Sigmoid colon (tissue), 7 donors: ENCODE data around the gene CASKIN1. TPM values are rescaled to one million over a fixed set of nuclear protein-coding genes. Genes with fewer than 3 reads are reported as not detected.
A peak's percentile ranks its signal among the peaks of the same experiment; 100 is the strongest.

Experiments
- DNase-seq: peaks from one replicate; pipeline ENCODE4 v3.0.0-alpha.2; 2019
- H3K27ac ChIP-seq, 4 donors: fragments of 200-600 bp; sonication (generic); one replicate each; pipeline ENCODE4 v1.5.1; 2016 to 2019; ENCODE audit warnings: mild to moderate bottlenecking in 1 of 4
- H3K27me3 ChIP-seq, 3 donors: fragments of 200-600 bp; sonication (generic); one replicate each; pipeline ENCODE4 v1.5.1; 2019; ENCODE audit warnings: mild to moderate bottlenecking in 1 of 3
- H3K36me3 ChIP-seq, 4 donors: fragments of 200-600 bp; sonication (generic); one replicate each; pipeline ENCODE4 v1.5.1; 2016 to 2019
- H3K4me1 ChIP-seq, 4 donors: fragments of 200-600 bp; sonication (generic); one replicate each; pipeline ENCODE4 v1.5.1; 2017 to 2019
- H3K4me3 ChIP-seq, 4 donors: fragments of 200-600 bp; sonication (generic); one replicate each; pipeline ENCODE4 v1.5.1; 2017 to 2019; ENCODE audit warnings: mild to moderate bottlenecking in 2 of 4, moderate library complexity in 1 of 4
- H3K9me3 ChIP-seq, 4 donors: fragments of 200-600 bp in 3 of 4; sonication (generic) in 3 of 4; one replicate each; pipeline versions ENCODE4 v1.5.1 to v1.6.1; 2013 to 2019
- EP300 ChIP-seq, 4 donors: sonication (generic); formaldehyde crosslinking; IDR thresholded peaks; one replicate each; pipeline ENCODE4 v1.6.1; 2017; ENCODE audit warnings: antibody characterized with exemption in 4 of 4
- POLR2A ChIP-seq, 2 donors: fragments of 450-650 bp; IDR thresholded peaks; one replicate each; pipeline ENCODE4 v1.6.1; 2016; ENCODE audit warnings: antibody characterized with exemption in 2 of 2, mild to moderate bottlenecking in 2 of 2, moderate library complexity in 2 of 2
- POLR2AphosphoS5 ChIP-seq, 4 donors: sonication (generic); formaldehyde crosslinking; IDR thresholded peaks; one replicate each; pipeline ENCODE4 v1.6.1; 2017; ENCODE audit warnings: antibody characterized with exemption in 4 of 4
- WGBS, 2 donors: extraction: QIAGEN DNeasy Blood & Tissue Kit; methylation state at CpG; one replicate each; pipeline ENCODE4 v1.1.7; 2013; 5-methylcytosine and 5-hydroxymethylcytosine counted together
- intact Hi-C: fragments of 100-400 bp; cut with DNase I; formaldehyde crosslinking; loops from one replicate; pipeline ENCODE4 v1.15.1; 2023
- polyA plus RNA-seq, 3 donors: library from polyadenylated mRNA; stranded (reverse); fragments of 200-250 nt; gene quantifications; one replicate each; pipeline ENCODE4 v1.2.3, GENCODE V29; 2013
- total RNA-seq, 4 donors: library from RNA; depleted of rRNA; stranded (reverse); fragments of >200 nt; gene quantifications; one replicate each; pipeline ENCODE4 v1.1.0, GENCODE V29; 2016
- TF ChIP-seq, protein P1 (sequence below), 4 experiments: fragments of 450-650 bp in 3 of 4; fragments of 200-600 bp in 1 of 4; IDR thresholded peaks; one replicate each; pipeline ENCODE4 v1.5.1; 2016 to 2019; ENCODE audit warnings: antibody characterized with exemption in 4 of 4, mild to moderate bottlenecking in 3 of 4, moderate library complexity in 2 of 4
- donor health status: healthy with polysubstance abuse.
- donor health status: Bipolar disorder and iron deficiency.
- donor health status: healthy.

Gene CASKIN1
- total and polyA plus RNA-seq, 7 donors = under 0.01 to 0.55 (median 0.31) TPM; not detected in 1

DNA sequence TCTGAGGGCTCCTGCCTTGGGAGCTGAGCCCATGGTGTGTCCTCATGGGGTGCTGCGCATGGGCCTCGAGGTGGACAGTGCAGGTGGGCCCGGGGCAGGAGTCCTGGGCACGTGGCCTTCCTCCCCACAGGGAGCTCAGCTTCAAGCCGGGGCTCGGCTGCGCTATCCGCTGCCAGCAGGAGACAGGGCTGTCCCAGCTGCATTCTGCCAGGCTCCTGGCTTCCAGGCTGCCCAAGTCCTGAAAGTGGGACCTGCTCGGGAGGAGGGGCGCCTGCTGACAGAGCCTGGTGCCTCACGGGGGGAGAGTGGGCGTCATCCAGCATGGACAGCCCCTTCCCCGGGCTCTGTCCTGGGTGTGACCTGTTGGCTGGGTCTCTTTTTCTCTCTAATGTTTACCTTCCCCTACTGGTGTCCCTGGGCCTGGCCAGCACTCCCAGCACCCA, 33.7 kb downstream of the CASKIN1 start:
- Histone ChIP-seq H3K9me3 (no peaks in the 10 kb centered on the region), H3K36me3 (peaks cover 0 to 27% (median 20%) of the 10 kb centered on the region in 4 donors), H3K27ac (peak overlapping the region in 2 of 4 donors; percentile 22 to 90), H3K4me3 (no peak overlapping the region), H3K4me1 (peaks cover 0 to 50% (median 45%) of the 10 kb centered on the region in 4 donors), H3K27me3 (no peaks in the 10 kb centered on the region)
- intact Hi-C loops = no loop called here
- WGBS, 2 donors = 58 to 87% methylated on average over 13 of the region's 13 CpGs
- no peak for TF ChIP-seq POLR2AphosphoS5 (IDR thresholded peaks at IDR 0.05)
- no peak for TF ChIP-seq POLR2A (IDR thresholded peaks at IDR 0.05)
- TF ChIP-seq, protein P1, sequence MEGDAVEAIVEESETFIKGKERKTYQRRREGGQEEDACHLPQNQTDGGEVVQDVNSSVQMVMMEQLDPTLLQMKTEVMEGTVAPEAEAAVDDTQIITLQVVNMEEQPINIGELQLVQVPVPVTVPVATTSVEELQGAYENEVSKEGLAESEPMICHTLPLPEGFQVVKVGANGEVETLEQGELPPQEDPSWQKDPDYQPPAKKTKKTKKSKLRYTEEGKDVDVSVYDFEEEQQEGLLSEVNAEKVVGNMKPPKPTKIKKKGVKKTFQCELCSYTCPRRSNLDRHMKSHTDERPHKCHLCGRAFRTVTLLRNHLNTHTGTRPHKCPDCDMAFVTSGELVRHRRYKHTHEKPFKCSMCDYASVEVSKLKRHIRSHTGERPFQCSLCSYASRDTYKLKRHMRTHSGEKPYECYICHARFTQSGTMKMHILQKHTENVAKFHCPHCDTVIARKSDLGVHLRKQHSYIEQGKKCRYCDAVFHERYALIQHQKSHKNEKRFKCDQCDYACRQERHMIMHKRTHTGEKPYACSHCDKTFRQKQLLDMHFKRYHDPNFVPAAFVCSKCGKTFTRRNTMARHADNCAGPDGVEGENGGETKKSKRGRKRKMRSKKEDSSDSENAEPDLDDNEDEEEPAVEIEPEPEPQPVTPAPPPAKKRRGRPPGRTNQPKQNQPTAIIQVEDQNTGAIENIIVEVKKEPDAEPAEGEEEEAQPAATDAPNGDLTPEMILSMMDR (IDR thresholded peaks at IDR 0.05) = no peak
- no peak for TF ChIP-seq EP300 (IDR thresholded peaks at IDR 0.05)
- no peak for DNase-seq

DNA sequence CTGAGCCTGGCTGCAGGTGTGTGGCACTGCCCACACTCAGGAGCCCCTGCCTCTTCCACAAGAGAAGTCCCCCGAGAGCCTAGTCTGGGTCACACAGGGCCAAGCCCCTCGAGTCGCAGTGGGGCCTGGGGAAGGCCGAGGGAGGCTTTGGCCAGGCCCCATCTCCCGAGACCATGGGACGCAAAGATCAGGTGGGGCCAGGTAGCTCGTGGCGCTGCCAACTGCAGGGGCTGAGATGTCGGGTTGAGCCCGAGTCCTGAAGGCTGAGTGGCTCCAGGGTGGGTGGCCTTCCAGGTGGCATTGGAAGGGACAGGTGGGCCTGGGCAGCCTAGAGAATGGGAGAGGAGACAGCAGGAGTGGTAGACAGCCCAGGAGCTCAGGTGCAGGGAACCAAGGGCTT, 34.5 kb downstream of the CASKIN1 start:
- H3K4me3 ChIP-seq = no peak overlapping the region
- H3K27me3 ChIP-seq = no peaks in the 10 kb centered on the region
- DNase-seq = no peak
- TF ChIP-seq EP300 (IDR thresholded peaks at IDR 0.05) = no peak
- no peak for TF ChIP-seq POLR2A (IDR thresholded peaks at IDR 0.05)
- no peak for TF ChIP-seq POLR2AphosphoS5 (IDR thresholded peaks at IDR 0.05)
- TF ChIP-seq, protein P1 (IDR thresholded peaks at IDR 0.05) = no peak
- H3K4me1 ChIP-seq = peaks cover 0 to 58% (median 53%) of the 10 kb centered on the region in 4 donors
- H3K9me3 ChIP-seq = no peaks in the 10 kb centered on the region
- intact Hi-C loops = no loop called here
- peaks cover 0 to 20% (median 13%) of the 10 kb centered on the region in 4 donors for H3K36me3 ChIP-seq
- H3K27ac ChIP-seq = peak overlapping the region; percentile 90 to 96 (median 94)
- WGBS, 2 donors = 94 to 95% methylated on average over 10 of the region's 10 CpGs

DNA sequence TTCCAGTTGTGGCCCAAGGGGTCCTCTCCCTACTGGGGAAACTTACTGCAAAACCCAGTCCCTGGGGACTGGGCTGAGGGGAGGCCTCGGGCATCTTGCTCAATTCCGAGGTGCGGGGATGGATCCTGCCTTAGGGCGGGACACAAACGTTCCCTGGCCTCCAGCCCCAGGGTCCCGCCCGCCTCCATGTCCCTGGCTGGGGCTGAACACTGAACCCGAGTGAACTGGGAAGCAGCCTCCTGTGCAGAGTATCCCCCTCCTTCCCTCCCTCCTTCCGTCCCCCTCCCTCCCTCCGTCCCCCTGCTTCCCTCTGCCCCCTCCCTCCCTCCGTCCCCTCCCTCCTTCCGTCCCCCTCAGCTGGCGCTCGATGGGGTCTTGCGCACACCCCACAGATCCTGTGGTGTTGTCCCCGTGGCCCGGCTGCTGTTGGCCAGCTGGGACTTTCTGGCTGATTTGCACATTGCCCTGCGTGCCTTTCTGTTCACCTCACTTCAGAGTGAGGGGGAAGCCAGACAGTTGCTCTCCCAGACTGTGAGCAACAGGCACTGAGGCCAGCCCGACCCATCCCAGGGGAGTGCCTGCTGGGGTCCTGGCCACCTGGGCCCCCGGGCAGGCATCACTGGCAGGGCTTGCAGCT, 35.4 kb downstream of the CASKIN1 start:
- no peak for TF ChIP-seq POLR2AphosphoS5 (IDR thresholded peaks at IDR 0.05)
- no peak for TF ChIP-seq EP300 (IDR thresholded peaks at IDR 0.05)
- TF ChIP-seq, protein P1 (IDR thresholded peaks at IDR 0.05) = no peak
- no peak overlapping the region for H3K4me3 ChIP-seq
- intact Hi-C loops = no loop called here
- no peaks in the 10 kb centered on the region for H3K9me3 ChIP-seq
- 62 to 66% methylated on average over 20 of the region's 20 CpGs for WGBS, 2 donors
- peak overlapping the region; percentile 90 to 96 (median 94) for H3K27ac ChIP-seq
- H3K27me3 ChIP-seq = no peaks in the 10 kb centered on the region
- peak; percentile 94 for DNase-seq
- peaks cover 0 to 66% (median 61%) of the 10 kb centered on the region in 4 donors for H3K4me1 ChIP-seq
- peaks cover 0 to 11% (median 5%) of the 10 kb centered on the region in 4 donors for H3K36me3 ChIP-seq

DNA sequence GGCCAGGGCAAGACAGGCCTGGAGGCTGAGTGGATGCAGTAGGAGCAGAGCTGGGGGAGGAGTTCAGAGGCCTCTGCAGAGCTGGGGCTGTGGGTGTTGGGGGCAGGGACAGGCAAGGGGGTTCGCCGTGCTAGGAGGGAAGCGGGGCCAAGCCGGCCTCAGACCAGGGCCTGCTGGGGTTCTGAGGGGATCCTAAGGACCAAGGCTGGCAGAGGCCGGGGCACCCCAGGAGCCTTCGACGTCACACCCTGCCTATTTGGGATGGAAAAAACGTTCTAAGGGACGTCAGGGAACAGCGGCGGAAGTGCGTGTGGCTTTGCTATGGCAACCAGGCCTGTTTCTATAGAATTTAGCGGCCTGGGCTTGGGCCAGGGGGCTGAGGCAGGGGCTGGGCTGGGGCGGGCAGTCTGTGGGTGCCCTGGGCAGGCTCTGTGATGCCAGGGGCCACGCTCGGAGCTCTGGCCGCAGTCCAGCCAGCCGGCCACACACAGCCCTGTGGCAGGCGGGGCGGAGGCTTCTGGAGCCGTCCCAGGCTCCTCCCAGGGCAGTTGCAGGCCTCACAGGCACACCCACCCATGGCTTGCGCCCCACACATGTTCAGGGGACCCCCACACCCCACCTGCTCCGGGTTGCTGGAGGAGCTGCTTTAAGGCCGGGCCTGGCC, 37.1 kb downstream of the CASKIN1 start:
- H3K27me3 ChIP-seq = no peaks in the 10 kb centered on the region
- DNase-seq = peak; percentile 94
- peak; percentile 48 to 87 (median 72) for TF ChIP-seq POLR2AphosphoS5 (IDR thresholded peaks at IDR 0.05)
- TF ChIP-seq POLR2A (IDR thresholded peaks at IDR 0.05) = peak in 1 of 2 donors; percentile 37
- TF ChIP-seq EP300 (IDR thresholded peaks at IDR 0.05) = peak in 3 of 4 donors; percentile 81 to 89 (median 81)
- TF ChIP-seq, protein P1 (IDR thresholded peaks at IDR 0.05) = no peak
- H3K9me3 ChIP-seq = no peaks in the 10 kb centered on the region
- H3K27ac ChIP-seq = peak overlapping the region; percentile 90 to 96 (median 94)
- H3K4me1 ChIP-seq = peaks cover 0 to 69% (median 67%) of the 10 kb centered on the region in 4 donors
- 20 to 66% methylated on average over 24 of the region's 24 CpGs for WGBS, 2 donors
- H3K4me3 ChIP-seq = peak overlapping the region; percentile 27 to 46 (median 38)
- intact Hi-C loops = loop anchor here (2.0 kb wide), 1 partner anchor 91 kb away; the partner anchor contains the start of gene ECI1
- peaks cover 0 to 5% (median 0%) of the 10 kb centered on the region in 4 donors for H3K36me3 ChIP-seq
